ENCODE measurements around the gene APBA1.

DNA sequence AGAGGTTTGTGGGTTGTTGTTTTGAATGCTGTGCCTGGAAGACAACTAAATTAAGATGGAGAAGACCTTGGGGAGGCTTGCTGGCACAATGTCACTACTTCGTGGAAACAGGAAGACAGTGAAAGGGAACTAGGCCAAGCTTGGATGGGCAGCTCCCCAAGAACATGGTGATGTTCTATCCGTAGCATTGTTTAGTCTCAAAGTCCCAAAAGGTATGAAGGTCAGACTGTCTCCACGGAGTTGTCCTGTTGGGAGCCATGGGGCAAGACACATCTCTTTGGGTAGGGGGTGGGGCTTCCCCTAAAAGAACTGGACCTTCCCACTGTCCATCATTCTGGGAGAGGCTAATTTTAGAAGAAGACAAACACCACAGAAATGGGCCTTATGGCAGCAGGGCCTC lies 206.7 kb downstream of the APBA1 start:
- TF ChIP-seq POLR2AphosphoS5 (IDR thresholded peaks at IDR 0.05) = no peak
- no peak for TF ChIP-seq POLR2A (IDR thresholded peaks at IDR 0.05)
- TF ChIP-seq CTCF (IDR thresholded peaks at IDR 0.05) = no peak

Data from suprapubic skin (tissue), 4 donors.